HEK293 (cell line): ENCODE data around the gene MCTP1.

Experiments
- ATF2 ChIP-seq: fragments of 450-650 bp; formaldehyde crosslinking; IDR thresholded peaks from 2 replicates; pipeline ENCODE4 v1.5.1; 2016; ENCODE audit warnings: missing biosample characterization, missing genetic modification characterization, low read depth
- BCL11A ChIP-seq: fragments of 450-650 bp; formaldehyde crosslinking; IDR thresholded peaks from 2 replicates; pipeline ENCODE4 v1.5.1; 2016; ENCODE audit warnings: low read depth, missing biosample characterization, missing genetic modification characterization
- CTCF ChIP-seq: fragments of 450-650 bp; formaldehyde crosslinking; IDR thresholded peaks from 2 replicates; pipeline ENCODE4 v1.5.1; 2016; ENCODE audit warnings: missing biosample characterization, missing genetic modification characterization
- ELK4 ChIP-seq: IDR thresholded peaks from 2 replicates; pipeline ENCODE4 v1.6.1; 2011; ENCODE audit warnings: mild to moderate bottlenecking, low read depth, low read length, borderline replicate concordance
- MZF1 ChIP-seq: fragments of 450-650 bp; formaldehyde crosslinking; IDR thresholded peaks from 2 replicates; pipeline ENCODE4 v1.5.1; 2017; ENCODE audit warnings: missing biosample characterization, missing genetic modification characterization, borderline replicate concordance
- OSR2 ChIP-seq: fragments of 450-650 bp; formaldehyde crosslinking; IDR thresholded peaks from 2 replicates; pipeline ENCODE4 v1.5.1; 2016; ENCODE audit warnings: missing biosample characterization, missing genetic modification characterization
- RBAK ChIP-seq: fragments of 450-650 bp; formaldehyde crosslinking; IDR thresholded peaks from 2 replicates; pipeline ENCODE4 v1.5.1; 2016; ENCODE audit warnings: missing biosample characterization, missing genetic modification characterization
- SCRT1 ChIP-seq: fragments of 450-650 bp; formaldehyde crosslinking; IDR thresholded peaks from 2 replicates; pipeline ENCODE4 v1.5.1; 2016; ENCODE audit warnings: missing biosample characterization, missing genetic modification characterization, borderline replicate concordance
- ZBTB21 ChIP-seq: fragments of 450-650 bp; formaldehyde crosslinking; IDR thresholded peaks from 2 replicates; pipeline ENCODE4 v1.5.1; 2017; ENCODE audit warnings: missing biosample characterization, missing genetic modification characterization
- ZBTB49 ChIP-seq: fragments of 450-650 bp; formaldehyde crosslinking; IDR thresholded peaks from 2 replicates; pipeline ENCODE4 v1.5.1; 2016; ENCODE audit warnings: missing biosample characterization, missing genetic modification characterization, low read depth
- ZNF155 ChIP-seq: fragments of 450-650 bp; formaldehyde crosslinking; IDR thresholded peaks from 2 replicates; pipeline ENCODE4 v1.5.1; 2016; ENCODE audit warnings: missing biosample characterization, missing genetic modification characterization
- ZNF335 ChIP-seq: fragments of 450-650 bp; formaldehyde crosslinking; conservative IDR thresholded peaks from 2 replicates; pipeline ENCODE4 v1.5.1; 2016; ENCODE audit warnings: missing biosample characterization, missing genetic modification characterization
- ZNF398 ChIP-seq: fragments of 450-650 bp; formaldehyde crosslinking; IDR thresholded peaks from 2 replicates; pipeline ENCODE4 v1.5.1; 2017; ENCODE audit warnings: missing biosample characterization, missing genetic modification characterization
- ZNF549 ChIP-seq: fragments of 450-650 bp; IDR thresholded peaks from 2 replicates; pipeline ENCODE4 v1.5.1; 2018; ENCODE audit warnings: missing biosample characterization, missing genetic modification characterization, mild to moderate bottlenecking, inconsistent platforms, moderate library complexity

GRCh38 chr5:95272316-95272929 lies 12.5 kb downstream of the MCTP1 start:
- TF ChIP-seq CTCF (no peak), ZBTB21 (tag by site-specific recombination) (no peak), ZNF398 (no peak), RBAK (tag by site-specific recombination) (no peak), SCRT1 (tag by site-specific recombination) (no peak), MZF1 (tag by site-specific recombination) (no peak), ELK4 (no peak), ZNF335 (no peak), ZNF549 (tag by site-specific recombination) (no peak), ZNF155 (no peak), OSR2 (tag by site-specific recombination) (no peak), ZBTB49 (no peak), ATF2 (tag by site-specific recombination) (no peak), BCL11A (no peak)
